ENCODE data around the gene ZNF277.

DNA sequence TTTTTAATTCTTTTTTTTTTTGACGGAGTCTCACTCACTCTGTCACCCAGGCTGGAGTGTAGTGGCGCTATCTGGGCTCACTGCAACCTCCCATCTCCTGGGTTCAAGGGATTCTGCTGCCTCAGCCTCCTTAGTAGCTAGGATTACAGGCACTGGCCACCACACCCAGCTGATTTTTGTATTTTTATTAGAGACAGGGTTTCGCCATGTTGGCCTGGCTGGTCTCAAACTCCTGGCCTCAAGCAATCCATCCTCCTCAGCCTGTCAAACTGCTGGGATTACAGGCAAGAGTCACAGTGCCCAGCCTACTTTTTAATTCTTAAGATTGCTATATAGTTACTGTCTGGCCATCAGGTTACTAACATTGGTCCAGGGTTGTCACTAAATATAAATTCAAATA lies 59.6 kb downstream of the ZNF277 start:
- TF ChIP-seq CTCF (IDR thresholded peaks at IDR 0.05) (no peak), POLR2A (IDR thresholded peaks at IDR 0.05) (no peak)
